K562 (cell line): Measurements from ENCODE around the gene RABGAP1. TPM values are rescaled to one million over a fixed set of nuclear protein-coding genes. Genes with fewer than 3 reads are reported as not detected.

Source experiments
- BACH1 ChIP-seq: fragments of 200-800 bp; sonication (Bioruptor generic); IDR thresholded peaks from 2 replicates; pipeline ENCODE4 v1.6.1; 2016; ENCODE audit warnings: missing genetic modification characterization, missing compliant biosample characterization
- BHLHE40 ChIP-seq: IDR thresholded peaks from 2 replicates; pipeline ENCODE4 v1.6.1; 2011; ENCODE audit warnings: low read length, improper control_type of control experiment
- CC2D1A ChIP-seq: fragments of 450-650 bp; IDR thresholded peaks from 2 replicates; pipeline ENCODE4 v1.6.1; 2017; ENCODE audit warnings: mild to moderate bottlenecking
- EGR1 ChIP-seq: fragments of 450-650 bp; conservative IDR thresholded peaks from 2 replicates; pipeline ENCODE4 v1.6.1; 2017; ENCODE audit warnings: mild to moderate bottlenecking
- GABPA ChIP-seq: fragments of 200-800 bp; sonication (Bioruptor generic); conservative IDR thresholded peaks from 2 replicates; pipeline ENCODE4 v1.6.1; 2016; ENCODE audit warnings: low read depth, missing genetic modification characterization, missing compliant biosample characterization
- GTF2A2 ChIP-seq: IDR thresholded peaks from 2 replicates; pipeline ENCODE4 v1.6.1; 2016; ENCODE audit warnings: mild to moderate bottlenecking, missing genetic modification characterization, missing compliant biosample characterization
- JUND ChIP-seq, 2 experiments: IDR thresholded peaks; 2 replicates in 1 of 2; 3 replicates in 1 of 2; pipeline ENCODE4 v1.6.1; 2011; ENCODE audit warnings: borderline replicate concordance in 2 of 2, low read depth in 2 of 2, low read length in 2 of 2, improper control_type of control experiment in 1 of 2, missing biosample characterization in 1 of 2, missing genetic modification characterization in 1 of 2, missing genetic modification reagents in 1 of 2
- MTA3 ChIP-seq: fragments of 450-650 bp; formaldehyde crosslinking; IDR thresholded peaks from 2 replicates; pipeline ENCODE4 v1.6.1; 2017; ENCODE audit warnings: mild to moderate bottlenecking, borderline replicate concordance
- MYNN ChIP-seq, 2 experiments: sonication (generic); formaldehyde crosslinking in 1 of 2; IDR thresholded peaks; 2 replicates each; pipeline versions ENCODE4 v1.5.0 to v1.6.1; 2016 to 2020; ENCODE audit warnings: antibody characterized with exemption in 1 of 2, missing genetic modification reagents in 1 of 2
- NFIC ChIP-seq: fragments of 450-650 bp; IDR thresholded peaks from 2 replicates; pipeline ENCODE4 v1.6.1; 2017; ENCODE audit warnings: mild to moderate bottlenecking, inconsistent platforms
- NR2C2 ChIP-seq, 2 experiments: fragments of 200-800 bp in 1 of 2; sonication (Bioruptor generic) in 1 of 2; sonication (generic) in 1 of 2; formaldehyde crosslinking in 1 of 2; IDR thresholded peaks; 2 replicates each; pipeline versions ENCODE4 v1.6.1 to v1.8.0; 2016 to 2022; ENCODE audit warnings: mild to moderate bottlenecking in 1 of 2, missing compliant biosample characterization in 1 of 2, missing genetic modification characterization in 1 of 2, missing genetic modification reagents in 1 of 2
- SMAD1 ChIP-seq: fragments of 150-350 bp; IDR thresholded peaks from 2 replicates; pipeline ENCODE4 v1.6.1; 2014; ENCODE audit warnings: low read length, low read depth; ENCODE audit not compliant: partially characterized antibody
- SUPT5H ChIP-seq: fragments of 450-650 bp; IDR thresholded peaks from 2 replicates; pipeline ENCODE4 v1.6.1; 2016
- TEAD4 ChIP-seq, 2 experiments: sonication (generic) in 1 of 2; formaldehyde crosslinking in 1 of 2; IDR thresholded peaks; 2 replicates each; pipeline versions ENCODE4 v1.6.1 to v1.8.0; 2012 to 2022; ENCODE audit warnings: borderline replicate concordance in 1 of 2, inconsistent platforms in 1 of 2, low read length in 1 of 2, mild to moderate bottlenecking in 1 of 2, missing genetic modification reagents in 1 of 2
- THRAP3 ChIP-seq: fragments of 450-650 bp; IDR thresholded peaks from 2 replicates; pipeline ENCODE4 v1.6.1; 2016; ENCODE audit warnings: mild to moderate bottlenecking, inconsistent platforms, borderline replicate concordance
- THRB ChIP-seq: fragments of 450-650 bp; formaldehyde crosslinking; conservative IDR thresholded peaks from 2 replicates; pipeline ENCODE4 v1.4.0; 2022; ENCODE audit warnings: mild to moderate bottlenecking, missing genetic modification characterization
- ZBTB17 ChIP-seq: fragments of 450-650 bp; formaldehyde crosslinking; IDR thresholded peaks from 2 replicates; pipeline ENCODE4 v1.4.0; 2020; ENCODE audit warnings: mild to moderate bottlenecking
- ZNF212 ChIP-seq: fragments of 450-650 bp; formaldehyde crosslinking; IDR thresholded peaks from 2 replicates; pipeline ENCODE4 v1.4.0; 2020; ENCODE audit warnings: mild to moderate bottlenecking
- polyA plus RNA-seq, 8 experiments: library from polyadenylated mRNA; depleted of rRNA in 4 of 8; stranded (reverse) in 5 of 8; unstranded in 3 of 8; fragments of >200 nt; fragmentation: Nextera tagmentation in 2 of 8; fragmentation: Illumina TruSeq in 1 of 8; extraction: Ambion mirVana in 2 of 8; extraction: Trizol in 1 of 8; gene quantifications; 2 replicates each; pipeline versions ENCODE4 v1.2.1 to v1.2.3, GENCODE V29; 2011 to 2014; ENCODE audit warnings: inconsistent platforms in 1 of 8, missing spikeins in 1 of 8
- total RNA-seq, 7 experiments: library from RNA; depleted of rRNA in 6 of 7; stranded (reverse); fragments of >200 nt in 6 of 7; fragmentation: Illumina TruSeq in 2 of 7; extraction: Trizol in 2 of 7; gene quantifications; 2 replicates each; pipeline versions ENCODE4 v1.2.1 to v1.2.3, GENCODE V29; 2011 to 2021; ENCODE audit warnings: low replicate concordance in 1 of 7

Gene RABGAP1
- total and polyA plus RNA-seq, 9 of the 15 experiments (the other 6 are each of a cell fraction or from before 2014, with no cell fraction given) = 1.5 to 22.7 (median 13.1) TPM

- TF ChIP-seq BHLHE40 (no peak), THRAP3 (no peak), SUPT5H (peak; percentile 73), MYNN (IDR thresholded peaks at IDR 0.05) (peak; percentile 49; the same call in 1 of the 2 replicates), MYNN (CRISPR knock-in tag; IDR thresholded peaks at IDR 0.05) (no peak), ZNF212 (no peak), MTA3 (peak; percentile 67; the same call in 1 of the 2 replicates), GABPA (tag) (peak; percentile 98), ZBTB17 (CRISPR knock-in tag) (peak; percentile 48; the same call in 1 of the 2 replicates), BACH1 (tag) (no peak), SMAD1 (peak; percentile 22), JUND (IDR thresholded peaks at IDR 0.05; ENCODE audit: borderline replicate concordance, low read depth, low read length) (peak; percentile 31), JUND (tag; IDR thresholded peaks at IDR 0.05; ENCODE audit: borderline replicate concordance, low read depth, low read length) (no peak), GTF2A2 (tag) (no peak), TEAD4 (IDR thresholded peaks at IDR 0.05; ENCODE audit: low read length) (peak; percentile 36; the same call in 1 of the 2 replicates), TEAD4 (CRISPR knock-in tag; IDR thresholded peaks at IDR 0.05; ENCODE audit: borderline replicate concordance) (no peak), THRB (CRISPR knock-in tag) (no peak), EGR1 (peak; percentile 23; the same call in 1 of the 2 replicates), NR2C2 (CRISPR knock-in tag; IDR thresholded peaks at IDR 0.05) (peak; percentile 90), NR2C2 (tag; IDR thresholded peaks at IDR 0.05) (peak; percentile 99), CC2D1A (0 out of 2 replicates have a peak, but pooled peaks have one; percentile 53), NFIC (peak; percentile 71)
Observed at GRCh38 chr9:122931226-122932121, 9.3 kb upstream of the RABGAP1 start, which contains the start of gene ZBTB26 (continued).
